Measurements from ENCODE around the gene ERBB2.

DNA sequence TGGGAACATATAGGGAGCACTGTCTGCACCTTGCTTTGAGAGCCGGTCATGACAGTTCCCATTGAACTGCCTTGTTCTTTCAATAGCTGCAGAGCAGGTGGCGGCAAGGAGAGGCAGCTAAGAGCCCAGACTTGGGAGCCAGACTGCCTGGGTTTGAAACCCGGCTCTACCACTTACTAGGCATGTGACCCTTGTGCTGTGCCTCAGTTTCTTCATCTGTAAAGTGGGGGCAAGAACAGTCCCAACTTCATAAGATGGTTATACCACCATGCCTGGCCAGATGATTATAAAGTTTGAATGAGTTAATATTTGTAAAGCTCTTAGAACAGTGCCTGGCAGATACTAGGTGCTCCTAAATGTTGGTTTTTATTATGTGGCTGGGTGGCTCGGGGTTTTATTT is 14.4 kb downstream of the ERBB2 start:
- TF ChIP-seq, protein P1, sequence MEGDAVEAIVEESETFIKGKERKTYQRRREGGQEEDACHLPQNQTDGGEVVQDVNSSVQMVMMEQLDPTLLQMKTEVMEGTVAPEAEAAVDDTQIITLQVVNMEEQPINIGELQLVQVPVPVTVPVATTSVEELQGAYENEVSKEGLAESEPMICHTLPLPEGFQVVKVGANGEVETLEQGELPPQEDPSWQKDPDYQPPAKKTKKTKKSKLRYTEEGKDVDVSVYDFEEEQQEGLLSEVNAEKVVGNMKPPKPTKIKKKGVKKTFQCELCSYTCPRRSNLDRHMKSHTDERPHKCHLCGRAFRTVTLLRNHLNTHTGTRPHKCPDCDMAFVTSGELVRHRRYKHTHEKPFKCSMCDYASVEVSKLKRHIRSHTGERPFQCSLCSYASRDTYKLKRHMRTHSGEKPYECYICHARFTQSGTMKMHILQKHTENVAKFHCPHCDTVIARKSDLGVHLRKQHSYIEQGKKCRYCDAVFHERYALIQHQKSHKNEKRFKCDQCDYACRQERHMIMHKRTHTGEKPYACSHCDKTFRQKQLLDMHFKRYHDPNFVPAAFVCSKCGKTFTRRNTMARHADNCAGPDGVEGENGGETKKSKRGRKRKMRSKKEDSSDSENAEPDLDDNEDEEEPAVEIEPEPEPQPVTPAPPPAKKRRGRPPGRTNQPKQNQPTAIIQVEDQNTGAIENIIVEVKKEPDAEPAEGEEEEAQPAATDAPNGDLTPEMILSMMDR (IDR thresholded peaks at IDR 0.05) = no peak
- TF ChIP-seq POLR2A (IDR thresholded peaks at IDR 0.05) = no peak
- TF ChIP-seq POLR2AphosphoS5 (IDR thresholded peaks at IDR 0.05; ENCODE audit: insufficient read depth in 1 of 2, low read depth in 1 of 2) = no peak

Data from vagina (tissue), 2 donors.